GM18498 (cell line): Measurements from ENCODE around the gene NAA10.

Experiments
- ATAC-seq: cut with Tn5 transposase; IDR thresholded peaks from one replicate; pipeline ENCODE4 v1.9.1; 2021; ENCODE audit warnings: mild to moderate bottlenecking, moderate library complexity; ENCODE audit not compliant: unreplicated experiment

The NAA10 gene

GRCh38 chrX:153934762-153935325 lies at the start of gene NAA10:
NAA10 (minus strand) TSS chrX:153935037; CDS start chrX:153934904, 133 bp downstream.
- ATAC-seq: peak; percentile 85

GRCh38 chrX:153983321-153983801 lies 48.5 kb upstream of the NAA10 start:
- ATAC-seq: no peak

GRCh38 chrX:153981771-153982533 lies 47.1 kb upstream of the NAA10 start:
- ATAC-seq: no peak

- ATAC-seq: no peak
Observed at GRCh38 chrX:153981231-153981630, 46.4 kb upstream of the NAA10 start.

- peak; percentile 70 for ATAC-seq
Observed at GRCh38 chrX:153980394-153980793, 45.6 kb upstream of the NAA10 start.

GRCh38 chrX:153974726-153975286 lies 40.0 kb upstream of the NAA10 start:
- ATAC-seq: no peak

- ATAC-seq: no peak
Observed at GRCh38 chrX:153974003-153974725, 39.3 kb upstream of the NAA10 start.

GRCh38 chrX:153973127-153974002 lies 38.5 kb upstream of the NAA10 start:
- no peak for ATAC-seq

- ATAC-seq: peak; percentile 59
Observed at GRCh38 chrX:153972368-153973126, 37.7 kb upstream of the NAA10 start, which contains the start of gene TMEM187. TMEM187 (plus strand) TSS chrX:153972754; CDS start chrX:153982063, 9,309 bp downstream.

GRCh38 chrX:153971450-153972367 lies 36.9 kb upstream of the NAA10 start, which contains the start of gene HCFC1:
HCFC1 (minus strand) TSS chrX:153971818; CDS start chrX:153970840, 978 bp downstream.
- peak; percentile 40 for ATAC-seq

- ATAC-seq: peak; percentile 41
Observed at GRCh38 chrX:153971124-153971449, 36.2 kb upstream of the NAA10 start.

GRCh38 chrX:153970357-153971123 lies 35.7 kb upstream of the NAA10 start:
- ATAC-seq: peak; percentile 4

- ATAC-seq: no peak
Observed at GRCh38 chrX:153969904-153970356, 35.1 kb upstream of the NAA10 start.

GRCh38 chrX:153969125-153969903 lies 34.5 kb upstream of the NAA10 start:
- no peak for ATAC-seq

- no peak for ATAC-seq
Observed at GRCh38 chrX:153968754-153969124, 33.9 kb upstream of the NAA10 start.

- no peak for ATAC-seq
Observed at GRCh38 chrX:153968255-153968654, 33.4 kb upstream of the NAA10 start.
